Measurements from ENCODE around the gene NDOR1.

DNA sequence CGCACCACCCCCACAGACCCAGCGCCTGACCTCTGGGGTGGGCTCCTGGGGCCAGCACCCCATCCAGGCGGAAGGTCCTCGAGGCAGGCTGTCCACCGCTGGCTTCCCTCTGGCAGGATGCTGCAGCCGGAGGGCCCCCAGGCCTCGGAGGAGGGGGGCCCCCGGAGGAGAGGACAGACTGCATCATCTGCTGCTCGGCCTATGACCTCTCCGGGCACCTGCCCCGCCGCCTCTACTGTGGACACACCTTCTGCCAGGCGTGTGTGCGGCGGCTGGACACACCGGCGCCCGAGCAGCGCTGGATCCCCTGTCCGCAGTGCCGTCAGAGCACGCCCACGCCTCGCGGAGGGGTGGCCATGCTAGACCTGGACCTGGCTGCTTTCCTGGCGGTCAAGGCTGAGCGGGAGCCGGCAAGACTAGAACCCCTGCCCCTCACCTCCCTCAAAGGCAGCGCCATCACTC is 23.0 kb downstream of the NDOR1 start:
- TF ChIP-seq, protein P1, sequence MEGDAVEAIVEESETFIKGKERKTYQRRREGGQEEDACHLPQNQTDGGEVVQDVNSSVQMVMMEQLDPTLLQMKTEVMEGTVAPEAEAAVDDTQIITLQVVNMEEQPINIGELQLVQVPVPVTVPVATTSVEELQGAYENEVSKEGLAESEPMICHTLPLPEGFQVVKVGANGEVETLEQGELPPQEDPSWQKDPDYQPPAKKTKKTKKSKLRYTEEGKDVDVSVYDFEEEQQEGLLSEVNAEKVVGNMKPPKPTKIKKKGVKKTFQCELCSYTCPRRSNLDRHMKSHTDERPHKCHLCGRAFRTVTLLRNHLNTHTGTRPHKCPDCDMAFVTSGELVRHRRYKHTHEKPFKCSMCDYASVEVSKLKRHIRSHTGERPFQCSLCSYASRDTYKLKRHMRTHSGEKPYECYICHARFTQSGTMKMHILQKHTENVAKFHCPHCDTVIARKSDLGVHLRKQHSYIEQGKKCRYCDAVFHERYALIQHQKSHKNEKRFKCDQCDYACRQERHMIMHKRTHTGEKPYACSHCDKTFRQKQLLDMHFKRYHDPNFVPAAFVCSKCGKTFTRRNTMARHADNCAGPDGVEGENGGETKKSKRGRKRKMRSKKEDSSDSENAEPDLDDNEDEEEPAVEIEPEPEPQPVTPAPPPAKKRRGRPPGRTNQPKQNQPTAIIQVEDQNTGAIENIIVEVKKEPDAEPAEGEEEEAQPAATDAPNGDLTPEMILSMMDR (conservative IDR thresholded peaks at IDR 0.05), result no peak
- TF ChIP-seq EZH2 (IDR thresholded peaks at IDR 0.05; ENCODE audit: low read depth), result no peak
